ENCODE data around the gene TBC1D14. TPM values are rescaled to one million over a fixed set of nuclear protein-coding genes. Genes with fewer than 3 reads are reported as not detected.
A peak's percentile ranks its signal among the peaks of the same experiment; 100 is the strongest.

Gene TBC1D14
- total RNA-seq, 2 donors from 2014 or later, result 46.7 to 49.9 TPM

DNA sequence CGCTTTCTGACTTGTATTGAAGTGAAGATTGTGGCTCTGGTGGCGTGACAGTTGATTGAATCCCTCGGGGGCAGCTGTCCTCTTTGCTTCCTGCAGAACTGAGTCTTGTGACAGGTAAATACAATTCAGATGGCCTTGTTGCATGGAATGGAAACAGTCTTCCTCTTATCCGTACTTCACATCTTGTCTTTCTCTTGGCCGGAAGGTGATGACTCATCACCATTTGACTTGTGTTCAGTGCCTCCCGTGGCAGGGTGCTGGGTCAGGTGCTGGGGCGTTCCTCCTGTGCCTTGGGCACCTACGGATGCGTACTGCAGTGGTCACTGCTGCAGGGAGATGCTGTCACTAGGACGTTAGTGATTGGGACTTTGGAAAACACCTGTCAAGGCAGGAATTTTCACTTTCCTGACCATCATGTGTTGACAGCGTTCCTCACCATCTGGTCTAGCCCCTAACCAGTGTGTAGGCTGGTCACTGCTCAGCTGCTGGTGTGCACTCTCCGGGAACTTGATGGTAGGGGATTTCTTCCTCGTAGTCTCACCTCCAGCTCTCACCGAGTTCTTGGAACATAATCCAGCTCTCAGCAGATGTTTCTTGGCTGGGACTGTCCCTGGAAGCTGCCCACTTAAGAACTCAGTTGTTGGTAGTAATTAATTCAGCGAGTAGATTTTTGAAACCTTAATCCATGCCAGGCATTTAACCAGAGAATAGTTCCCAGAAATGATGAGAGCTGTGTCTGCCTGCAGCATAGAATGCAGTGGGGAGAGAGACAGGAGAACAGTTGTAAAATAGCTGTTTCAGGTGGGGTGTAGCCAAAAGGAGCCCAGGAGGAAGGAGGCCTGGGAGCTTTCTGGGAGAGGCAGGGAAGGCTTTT, 7.2 kb downstream of the TBC1D14 start:
- peak overlapping the region in 1 of 2 donors; percentile 48 for H3K27ac ChIP-seq
- no peaks in the 10 kb centered on the region for H3K27me3 ChIP-seq (replicated peaks; ENCODE audit: insufficient read depth)
- ATAC-seq (ENCODE audit: insufficient number of reproducible peaks, low FRiP score, low read depth) (no peak), DNase-seq (ENCODE audit: low spot score) (no peak)
- H3K36me3 ChIP-seq, result no peaks in the 10 kb centered on the region
- H3K4me3 ChIP-seq, result no peak overlapping the region
- no peaks in the 10 kb centered on the region for H3K9me3 ChIP-seq
- TF ChIP-seq CTCF (IDR thresholded peaks at IDR 0.05), result no peak
- H3K4me1 ChIP-seq (ENCODE audit: control insufficient read depth in 1 of 2, low read depth in 2 of 2), result peaks cover 13 to 34% of the 10 kb centered on the region in 2 donors

GRCh38 chr4:6917461-6918271, 8.0 kb downstream of the TBC1D14 start:
- peak; percentile 54 for TF ChIP-seq CTCF (IDR thresholded peaks at IDR 0.05)
- peak overlapping the region in 1 of 2 donors; percentile 48 for H3K27ac ChIP-seq
- no peaks in the 10 kb centered on the region for H3K9me3 ChIP-seq
- peaks cover 10 to 28% of the 10 kb centered on the region in 2 donors for H3K4me1 ChIP-seq (ENCODE audit: control insufficient read depth in 1 of 2, low read depth in 2 of 2)
- H3K27me3 ChIP-seq (replicated peaks; ENCODE audit: insufficient read depth), result no peaks in the 10 kb centered on the region
- H3K4me3 ChIP-seq, result no peak overlapping the region
- no peaks in the 10 kb centered on the region for H3K36me3 ChIP-seq
- DNase-seq (ENCODE audit: low spot score) (no peak), ATAC-seq (ENCODE audit: insufficient number of reproducible peaks, low FRiP score, low read depth) (no peak)

DNA sequence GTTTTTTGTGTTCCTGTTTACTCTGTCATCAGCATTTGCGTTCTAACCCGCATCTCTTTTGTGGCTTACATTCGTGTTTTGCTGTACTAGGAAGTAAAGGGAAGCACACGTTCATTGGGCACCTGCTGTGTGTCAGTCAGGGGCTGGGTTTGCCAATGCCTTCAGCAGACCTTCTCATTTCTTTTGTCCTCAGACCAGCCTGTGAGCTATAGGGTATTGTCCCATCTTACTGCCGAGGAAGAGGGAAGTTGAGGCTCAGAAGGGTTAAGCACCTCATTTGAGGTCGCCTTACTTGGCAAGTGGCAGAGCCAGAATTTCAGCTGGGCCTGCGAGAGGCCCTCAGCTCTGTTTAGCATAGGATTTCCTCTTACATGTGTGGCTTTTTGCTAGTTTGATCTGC, 8.7 kb downstream of the TBC1D14 start:
- no peak for TF ChIP-seq CTCF (IDR thresholded peaks at IDR 0.05)
- Histone ChIP-seq H3K4me3 (no peak overlapping the region), H3K9me3 (no peaks in the 10 kb centered on the region), H3K27me3 (replicated peaks; ENCODE audit: insufficient read depth) (no peaks in the 10 kb centered on the region), H3K36me3 (peaks cover 3% of the 10 kb centered on the region), H3K4me1 (ENCODE audit: control insufficient read depth in 1 of 2, low read depth in 2 of 2) (peaks cover 10 to 27% of the 10 kb centered on the region in 2 donors), H3K27ac (no peak overlapping the region)
- DNase-seq (ENCODE audit: low spot score) (no peak), ATAC-seq (ENCODE audit: insufficient number of reproducible peaks, low FRiP score, low read depth) (no peak)

DNA sequence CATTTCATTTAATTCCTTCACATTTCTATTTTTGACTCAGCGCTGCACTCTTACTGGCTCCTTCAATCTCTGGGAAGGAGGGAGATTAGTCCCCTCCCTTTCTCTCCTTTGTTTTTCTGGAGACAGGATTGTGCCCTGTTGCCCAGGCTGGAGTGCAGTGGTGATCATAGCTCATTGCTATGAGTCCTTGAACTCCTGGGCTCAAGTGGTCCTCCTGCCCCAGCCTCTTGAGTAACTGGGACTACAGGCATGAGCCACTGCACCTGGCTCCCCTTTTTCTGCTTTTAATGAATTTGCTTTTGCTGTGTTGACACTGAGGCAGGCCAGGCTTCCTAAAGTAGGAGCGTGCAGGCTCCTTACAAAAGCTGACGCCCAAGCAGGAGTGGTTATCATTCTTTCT, 10.5 kb downstream of the TBC1D14 start:
- DNase-seq (ENCODE audit: low spot score) (no peak), ATAC-seq (ENCODE audit: insufficient number of reproducible peaks, low FRiP score, low read depth) (no peak)
- no peak overlapping the region for H3K27ac ChIP-seq
- no peak for TF ChIP-seq CTCF (IDR thresholded peaks at IDR 0.05)
- H3K27me3 ChIP-seq (replicated peaks; ENCODE audit: insufficient read depth), result no peaks in the 10 kb centered on the region
- H3K4me1 ChIP-seq (ENCODE audit: control insufficient read depth in 1 of 2, low read depth in 2 of 2), result peaks cover 13 to 27% of the 10 kb centered on the region in 2 donors
- no peaks in the 10 kb centered on the region for H3K9me3 ChIP-seq
- H3K4me3 ChIP-seq, result no peak overlapping the region
- H3K36me3 ChIP-seq, result peaks cover 20% of the 10 kb centered on the region

DNA sequence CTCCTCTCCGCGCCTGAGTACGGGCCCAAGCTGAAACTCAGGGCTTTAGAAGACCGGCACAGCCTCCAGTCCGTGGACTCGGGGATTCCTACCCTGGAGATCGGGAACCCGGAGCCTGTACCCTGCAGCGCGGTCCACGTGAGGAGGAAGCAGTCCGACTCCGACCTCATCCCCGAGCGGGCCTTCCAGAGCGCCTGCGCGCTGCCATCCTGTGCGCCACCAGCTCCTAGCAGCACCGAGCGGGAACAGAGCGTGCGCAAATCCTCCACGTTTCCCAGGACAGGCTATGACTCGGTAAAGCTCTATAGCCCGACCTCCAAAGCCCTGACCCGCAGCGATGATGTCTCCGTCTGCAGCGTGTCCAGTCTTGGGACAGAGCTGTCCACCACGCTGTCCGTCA, 13.9 kb downstream of the TBC1D14 start:
- Histone ChIP-seq H3K27ac (no peak overlapping the region), H3K4me3 (no peak overlapping the region), H3K36me3 (peaks cover 20% of the 10 kb centered on the region), H3K4me1 (ENCODE audit: control insufficient read depth in 1 of 2, low read depth in 2 of 2) (peaks cover 9 to 19% of the 10 kb centered on the region in 2 donors), H3K27me3 (replicated peaks; ENCODE audit: insufficient read depth) (no peaks in the 10 kb centered on the region), H3K9me3 (no peaks in the 10 kb centered on the region)
- DNase-seq (ENCODE audit: low spot score), result no peak
- ATAC-seq (ENCODE audit: insufficient number of reproducible peaks, low FRiP score, low read depth), result no peak
- no peak for TF ChIP-seq CTCF (IDR thresholded peaks at IDR 0.05)
